ENCODE measurements around the gene IGF1.

DNA sequence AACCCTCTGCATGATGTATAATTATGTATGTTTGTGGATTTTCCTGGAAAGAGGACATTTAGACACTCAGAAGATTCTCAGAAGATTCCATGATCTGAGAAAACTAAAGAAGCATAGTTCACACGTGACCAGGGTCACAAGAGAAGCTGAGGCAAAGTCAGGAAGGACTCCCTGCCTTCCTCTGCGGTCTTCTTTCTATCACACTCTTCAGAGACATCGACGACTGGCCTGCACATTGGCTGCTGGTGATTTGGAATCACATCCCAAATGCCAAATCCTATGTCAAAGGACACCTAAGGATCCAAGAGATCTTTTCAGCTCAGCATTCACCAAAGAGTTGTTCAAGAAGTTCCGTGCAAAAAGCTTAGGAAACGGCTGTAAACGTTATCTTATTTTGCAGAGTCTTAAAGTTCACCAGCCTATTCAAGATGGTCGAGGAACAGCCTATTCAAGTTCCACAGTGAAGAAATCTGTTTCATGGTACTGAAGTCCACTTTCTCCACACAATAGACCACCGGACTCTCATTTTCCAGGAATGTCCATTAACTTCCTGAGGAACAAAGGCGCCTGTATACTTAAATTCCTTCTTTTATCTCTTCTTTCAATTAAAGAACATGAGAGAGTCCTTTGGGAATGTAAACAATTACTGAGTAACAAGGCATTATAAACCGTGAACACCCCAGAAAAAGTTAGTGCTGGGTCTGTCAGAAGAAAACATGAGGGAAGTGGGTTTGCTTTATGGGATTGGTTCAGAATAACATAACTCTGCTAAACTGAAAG, 42.1 kb downstream of the IGF1 start:
- TF ChIP-seq, protein P1, sequence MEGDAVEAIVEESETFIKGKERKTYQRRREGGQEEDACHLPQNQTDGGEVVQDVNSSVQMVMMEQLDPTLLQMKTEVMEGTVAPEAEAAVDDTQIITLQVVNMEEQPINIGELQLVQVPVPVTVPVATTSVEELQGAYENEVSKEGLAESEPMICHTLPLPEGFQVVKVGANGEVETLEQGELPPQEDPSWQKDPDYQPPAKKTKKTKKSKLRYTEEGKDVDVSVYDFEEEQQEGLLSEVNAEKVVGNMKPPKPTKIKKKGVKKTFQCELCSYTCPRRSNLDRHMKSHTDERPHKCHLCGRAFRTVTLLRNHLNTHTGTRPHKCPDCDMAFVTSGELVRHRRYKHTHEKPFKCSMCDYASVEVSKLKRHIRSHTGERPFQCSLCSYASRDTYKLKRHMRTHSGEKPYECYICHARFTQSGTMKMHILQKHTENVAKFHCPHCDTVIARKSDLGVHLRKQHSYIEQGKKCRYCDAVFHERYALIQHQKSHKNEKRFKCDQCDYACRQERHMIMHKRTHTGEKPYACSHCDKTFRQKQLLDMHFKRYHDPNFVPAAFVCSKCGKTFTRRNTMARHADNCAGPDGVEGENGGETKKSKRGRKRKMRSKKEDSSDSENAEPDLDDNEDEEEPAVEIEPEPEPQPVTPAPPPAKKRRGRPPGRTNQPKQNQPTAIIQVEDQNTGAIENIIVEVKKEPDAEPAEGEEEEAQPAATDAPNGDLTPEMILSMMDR (IDR thresholded peaks at IDR 0.05), result no peak
- TF ChIP-seq POLR2A (IDR thresholded peaks at IDR 0.05; ENCODE audit: low read depth) (no peak), EP300 (IDR thresholded peaks at IDR 0.05) (no peak), POLR2AphosphoS5 (IDR thresholded peaks at IDR 0.05) (no peak)
